HG03571 (cell line): ENCODE measurements around the gene PLPPR4.

Experiments
- ATAC-seq: cut with Tn5 transposase; IDR thresholded peaks from one replicate; pipeline ENCODE4 v1.9.1; 2021; ENCODE audit not compliant: unreplicated experiment

PLPPR4 gene

DNA sequence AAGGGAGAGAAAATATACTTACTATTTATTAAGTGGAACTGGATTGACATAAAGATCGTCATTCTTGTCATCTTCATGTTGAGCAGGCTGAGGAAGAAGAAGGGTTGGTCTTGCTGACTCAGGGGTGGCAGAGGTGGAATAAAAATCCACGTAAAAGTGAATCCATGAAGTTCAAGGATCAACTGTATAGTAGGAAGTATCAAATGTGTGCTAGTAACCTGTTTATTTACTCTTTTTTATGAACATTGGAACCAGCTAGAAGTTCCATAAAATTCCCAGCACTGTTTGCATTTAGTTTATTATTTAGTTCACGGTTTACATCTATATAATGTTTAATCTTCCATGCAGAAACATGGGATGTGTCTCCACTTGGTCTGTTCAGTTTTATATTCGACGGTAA is 70.7 kb downstream of the PLPPR4 start:
- no peak for ATAC-seq

GRCh38 chr1:99347041-99347684 is 82.9 kb downstream of the PLPPR4 start:
- ATAC-seq: no peak

DNA sequence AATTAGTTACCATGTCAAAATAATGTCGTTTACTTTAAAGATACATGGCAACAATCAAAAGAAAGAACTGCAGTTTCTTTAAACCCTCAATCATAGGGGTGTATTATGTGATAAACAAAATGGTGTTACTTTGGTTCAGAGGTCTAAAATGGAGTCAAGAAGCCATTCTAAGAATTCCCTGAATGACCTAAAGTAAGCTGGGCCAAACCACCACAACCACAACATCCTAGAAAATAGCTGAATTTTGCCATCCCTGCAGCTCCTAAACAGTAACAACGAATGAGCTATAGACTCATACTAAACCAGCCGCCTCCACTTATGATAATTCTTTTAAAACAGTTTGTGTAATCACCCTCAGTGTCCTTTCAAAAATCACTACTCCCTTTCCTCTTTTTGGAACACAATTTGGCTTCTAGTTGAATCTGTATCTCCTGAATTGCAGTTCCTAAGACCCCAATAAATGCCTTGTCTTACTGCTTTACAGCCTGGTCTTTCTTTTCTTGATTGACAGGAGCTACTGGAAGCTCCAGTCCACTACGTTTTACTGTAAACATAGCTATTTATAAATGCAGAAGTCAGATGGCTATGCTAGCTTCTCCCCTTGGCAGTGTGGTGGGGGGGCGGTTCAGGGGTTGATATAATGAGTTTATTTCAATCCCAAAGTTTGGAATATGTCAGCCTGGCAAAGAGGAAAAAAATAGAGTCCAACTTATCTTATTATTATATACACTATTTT is 84.3 kb downstream of the PLPPR4 start:
- no peak for ATAC-seq

GRCh38 chr1:99352821-99353220 is 88.5 kb downstream of the PLPPR4 start:
- ATAC-seq: no peak

- ATAC-seq: no peak
Measured at GRCh38 chr1:99358770-99359169, 94.5 kb downstream of the PLPPR4 start.
